Naive thymus-derived CD4-positive, alpha-beta T cell (primary cell): Measurements from ENCODE around the gene TKFC. TPM values are rescaled to one million over a fixed set of nuclear protein-coding genes. Genes with fewer than 3 reads are reported as not detected.

Experiments
- ATAC-seq: fragments of 150-1000 bp; cut with Tn5 transposase; 2 replicates; pipeline ENCODE4 v1.10.0; 2021; ENCODE audit warnings: mild to moderate bottlenecking, moderate library complexity
- CTCF ChIA-PET: fragments of 350-600 bp; sonication (Branson Sonifier 250); formaldehyde crosslinking; loops from one replicate; lab custom pipeline; 2021; ENCODE audit warnings: antibody characterized with exemption; lab: Charles Lee
- POLR2A ChIA-PET: fragments of 350-600 bp; sonication (Branson Sonifier 250); formaldehyde crosslinking; loops from one replicate; lab custom pipeline; 2021; ENCODE audit warnings: antibody characterized with exemption, inconsistent platforms; lab: Charles Lee
- DNase-seq, 9 donors: peaks; one replicate each; pipeline versions ENCODE4 v3.0.0 to v3.0.0-alpha.2; 2020 to 2022; ENCODE audit warnings: mixed read lengths in 1 of 9
- H3K27ac ChIP-seq: one replicate; pipeline ENCODE4 v1.7.0; 2013; ENCODE audit warnings: mild to moderate bottlenecking, low read depth, low read length, moderate library complexity
- H3K27me3 ChIP-seq, 2 donors: one replicate each; pipeline ENCODE4 v1.7.0; 2013; ENCODE audit warnings: low read length in 2 of 2, mild to moderate bottlenecking in 2 of 2, moderate library complexity in 2 of 2; ENCODE audit not compliant: control insufficient read depth in 2 of 2, insufficient read depth in 2 of 2
- H3K36me3 ChIP-seq, 3 experiments: 1 replicate in 2 of 3; 2 replicates in 1 of 3; pipeline ENCODE4 v1.7.0; 2013; ENCODE audit warnings: low read length in 3 of 3, mild to moderate bottlenecking in 3 of 3, moderate library complexity in 1 of 3; ENCODE audit not compliant: insufficient read depth in 3 of 3, control insufficient read depth in 2 of 3
- H3K4me1 ChIP-seq, 2 donors: one replicate each; pipeline ENCODE4 v1.7.0; 2013; ENCODE audit warnings: low read length in 2 of 2, mild to moderate bottlenecking in 2 of 2, moderate library complexity in 1 of 2; ENCODE audit not compliant: control insufficient read depth in 2 of 2, insufficient read depth in 2 of 2
- H3K4me3 ChIP-seq: 2 replicates; pipeline ENCODE4 v1.7.0; 2013; ENCODE audit warnings: mild to moderate bottlenecking, low read length
- H3K9me3 ChIP-seq, 3 experiments: 1 replicate in 2 of 3; 2 replicates in 1 of 3; pipeline ENCODE4 v1.7.0; 2013; ENCODE audit warnings: low read length in 3 of 3; ENCODE audit not compliant: control insufficient read depth in 2 of 3
- H3K27ac Mint-ChIP-seq, 9 donors: one replicate each; pipeline ENCODE4 v1.8.0; 2020 to 2022; ENCODE audit warnings: mixed read lengths in 9 of 9, mild to moderate bottlenecking in 8 of 9, moderate library complexity in 5 of 9, inconsistent platforms in 2 of 9
- H3K27me3 Mint-ChIP-seq, 5 donors: one replicate each; pipeline ENCODE4 v1.8.0; 2021 to 2022; ENCODE audit warnings: mixed read lengths in 5 of 5, mild to moderate bottlenecking in 1 of 5
- H3K36me3 Mint-ChIP-seq, 5 donors: one replicate each; pipeline ENCODE4 v1.8.0; 2020 to 2022; ENCODE audit warnings: mixed read lengths in 5 of 5, mild to moderate bottlenecking in 3 of 5, inconsistent platforms in 1 of 5
- H3K4me1 Mint-ChIP-seq, 7 donors: one replicate each; pipeline ENCODE4 v1.8.0; 2020 to 2022; ENCODE audit warnings: mixed read lengths in 7 of 7, mild to moderate bottlenecking in 3 of 7, inconsistent platforms in 1 of 7
- H3K4me3 Mint-ChIP-seq, 10 donors: one replicate each; pipeline ENCODE4 v1.8.0; 2020 to 2022; ENCODE audit warnings: mild to moderate bottlenecking in 10 of 10, mixed read lengths in 10 of 10, moderate library complexity in 6 of 10, inconsistent platforms in 2 of 10
- H3K9me3 Mint-ChIP-seq, 11 donors: one replicate each; pipeline ENCODE4 v1.8.0; 2020 to 2022; ENCODE audit warnings: mixed read lengths in 11 of 11, mild to moderate bottlenecking in 4 of 11, inconsistent platforms in 1 of 11, moderate library complexity in 1 of 11
- intact Hi-C, 2 donors: fragments of 100-400 bp; cut with micrococcal nuclease; formaldehyde crosslinking; loops; one replicate each; pipeline ENCODE4 v1.15.1; 2023
- polyA plus RNA-seq, 2 donors: library from polyadenylated mRNA; unstranded; fragments of 300-500 nt; fragmentation: Illumina TruSeq; gene quantifications; one replicate each; pipeline ENCODE4 v1.2.3, GENCODE V29; 2021
- total RNA-seq, 6 experiments: library from RNA in 5 of 6; stranded (reverse) in 5 of 6; gene quantifications; 1 replicate in 5 of 6; 2 replicates in 1 of 6; pipeline ENCODE4 v1.2.3 and lab custom pipeline; 2021 to 2026

Gene TKFC
- total and polyA plus RNA-seq, 7 experiments from 2014 or later = 24.6 to 59.9 (median 37.5) TPM

- no peak overlapping the region for H3K27ac Mint-ChIP-seq
- no peaks in the 10 kb centered on the region for H3K27me3 ChIP-seq
- H3K36me3 ChIP-seq = peaks cover 10 to 65% (median 18%) of the 10 kb centered on the region in 3 experiments
- POLR2A ChIA-PET = no interaction called here
- H3K4me3 Mint-ChIP-seq = no peak overlapping the region
- intact Hi-C loops = loop anchor here in 1 of 2 donors (10.0 kb wide), 1 partner anchor 453 kb away; the partner anchor contains the start of gene TMEM109
- H3K4me1 Mint-ChIP-seq = peaks cover 12 to 32% (median 17%) of the 10 kb centered on the region in 7 donors
- peaks cover 10% of the 10 kb centered on the region in 2 donors for H3K4me1 ChIP-seq
- no peak overlapping the region for H3K27ac ChIP-seq
- no peaks in the 10 kb centered on the region for H3K27me3 Mint-ChIP-seq
- peaks cover 0 to 42% (median 8%) of the 10 kb centered on the region in 5 donors for H3K36me3 Mint-ChIP-seq
- H3K9me3 Mint-ChIP-seq = no peaks in the 10 kb centered on the region
- ATAC-seq = no peak
- no peak overlapping the region for H3K4me3 ChIP-seq
- CTCF ChIA-PET = interaction anchor here (1.3 to 2.7 kb wide), 2 partner anchors 18 to 31 kb away, joined by 4 to 8 read pairs; no protein-coding TSS in a partner anchor
- H3K9me3 ChIP-seq = no peaks in the 10 kb centered on the region
- DNase-seq = no peak
Observed at GRCh38 chr11:61367406-61367805, 34.4 kb downstream of the TKFC start.

GRCh38 chr11:61368646-61369045, 35.6 kb downstream of the TKFC start:
- Histone ChIP-seq H3K9me3 (no peaks in the 10 kb centered on the region), H3K36me3 (peaks cover 10 to 65% (median 18%) of the 10 kb centered on the region in 3 experiments), H3K4me3 (no peak overlapping the region), H3K27me3 (no peaks in the 10 kb centered on the region), H3K4me1 (no peaks in the 10 kb centered on the region), H3K27ac (no peak overlapping the region)
- Mint-ChIP-seq H3K4me1 (peaks cover 2 to 20% (median 5%) of the 10 kb centered on the region in 7 donors), H3K9me3 (no peaks in the 10 kb centered on the region), H3K27me3 (no peaks in the 10 kb centered on the region), H3K4me3 (no peak overlapping the region), H3K27ac (peak overlapping the region in 1 of 9 donors; percentile 42), H3K36me3 (peaks cover 0 to 45% (median 8%) of the 10 kb centered on the region in 5 donors)
- no peak for DNase-seq
- POLR2A ChIA-PET = interaction anchor here (0.6 kb wide), 1 partner anchor 11 kb away, joined by 3 read pairs; no protein-coding TSS in a partner anchor
- ATAC-seq = no peak
- CTCF ChIA-PET = interaction anchor here (1.3 to 2.7 kb wide), 3 partner anchors 16 to 33 kb away, joined by 4 to 8 read pairs (median 5); no protein-coding TSS in a partner anchor
- intact Hi-C loops = loop anchor here in 1 of 2 donors (10.0 kb wide), 1 partner anchor 454 kb away; the partner anchor contains the start of gene TMEM109

- intact Hi-C loops = loop anchor here in 1 of 2 donors (10.0 kb wide), 1 partner anchor 455 kb away; the partner anchor contains the start of gene TMEM109
- CTCF ChIA-PET = interaction anchor here (0.6 to 2.7 kb wide), 5 partner anchors 15 to 99 kb away, joined by 3 to 9 read pairs (median 5); no protein-coding TSS in a partner anchor
- no peak for DNase-seq
- Mint-ChIP-seq H3K4me1 (peaks cover 0 to 15% (median 0%) of the 10 kb centered on the region in 7 donors), H3K27me3 (no peaks in the 10 kb centered on the region), H3K36me3 (peaks cover 0 to 45% (median 9%) of the 10 kb centered on the region in 5 donors), H3K27ac (peak overlapping the region in 1 of 9 donors; percentile 42), H3K4me3 (no peak overlapping the region), H3K9me3 (no peaks in the 10 kb centered on the region)
- Histone ChIP-seq H3K36me3 (peaks cover 10 to 57% (median 18%) of the 10 kb centered on the region in 3 experiments), H3K4me1 (no peaks in the 10 kb centered on the region), H3K9me3 (no peaks in the 10 kb centered on the region), H3K27ac (no peak overlapping the region), H3K27me3 (no peaks in the 10 kb centered on the region), H3K4me3 (no peak overlapping the region)
- POLR2A ChIA-PET = interaction anchor here (0.5 to 0.8 kb wide), 2 partner anchors 34 to 36 kb away, joined by 3 read pairs; partner anchors contain the start of gene TKFC
- no peak for ATAC-seq
Observed at GRCh38 chr11:61369372-61370348, 36.6 kb downstream of the TKFC start.

GRCh38 chr11:61370349-61371005, 37.4 kb downstream of the TKFC start:
- Histone ChIP-seq H3K4me1 (no peaks in the 10 kb centered on the region), H3K9me3 (no peaks in the 10 kb centered on the region), H3K4me3 (no peak overlapping the region), H3K27ac (no peak overlapping the region), H3K36me3 (peaks cover 10 to 53% (median 18%) of the 10 kb centered on the region in 3 experiments), H3K27me3 (no peaks in the 10 kb centered on the region)
- ChIA-PET CTCF (interaction anchor here (0.6 to 1.7 kb wide), 2 partner anchors 34 to 99 kb away, joined by 3 to 9 read pairs; no protein-coding TSS in a partner anchor), POLR2A (interaction anchor here (0.6 kb wide), 1 partner anchor 13 kb away, joined by 4 read pairs; no protein-coding TSS in a partner anchor)
- Mint-ChIP-seq H3K36me3 (peaks cover 0 to 49% (median 13%) of the 10 kb centered on the region in 5 donors), H3K27me3 (no peaks in the 10 kb centered on the region), H3K9me3 (no peaks in the 10 kb centered on the region), H3K4me3 (no peak overlapping the region), H3K27ac (peak overlapping the region in 1 of 9 donors; percentile 42), H3K4me1 (peaks cover 0 to 15% (median 0%) of the 10 kb centered on the region in 7 donors)
- intact Hi-C loops = no loop called here
- DNase-seq (no peak), ATAC-seq (no peak)

- intact Hi-C loops = no loop called here
- ChIA-PET POLR2A (interaction anchor here (2.2 kb wide), 1 partner anchor 10 kb away, joined by 6 read pairs; the partner anchor contains the start of gene TMEM138), CTCF (interaction anchor here (0.6 to 2.6 kb wide), 2 partner anchors 13 to 211 kb away, joined by 5 to 10 read pairs; no protein-coding TSS in a partner anchor)
- Mint-ChIP-seq H3K36me3 (peaks cover 0 to 45% (median 23%) of the 10 kb centered on the region in 5 donors), H3K27ac (peak overlapping the region in 1 of 9 donors; percentile 33), H3K4me3 (no peak overlapping the region), H3K4me1 (peaks cover 0 to 15% (median 0%) of the 10 kb centered on the region in 7 donors), H3K9me3 (no peaks in the 10 kb centered on the region), H3K27me3 (no peaks in the 10 kb centered on the region)
- Histone ChIP-seq H3K9me3 (no peaks in the 10 kb centered on the region), H3K4me1 (no peaks in the 10 kb centered on the region), H3K4me3 (no peak overlapping the region), H3K27ac (no peak overlapping the region), H3K36me3 (peaks cover 0 to 33% (median 2%) of the 10 kb centered on the region in 3 experiments), H3K27me3 (no peaks in the 10 kb centered on the region)
- ATAC-seq = no peak
- DNase-seq = no peak
Observed at GRCh38 chr11:61372659-61373420, 39.8 kb downstream of the TKFC start.
